Bronchial epithelial cell (primary cell): ENCODE measurements around the gene NOPCHAP1. TPM values are rescaled to one million over a fixed set of nuclear protein-coding genes. Genes with fewer than 3 reads are reported as not detected.

Experiments used
- DNase-seq: peaks from one replicate; pipeline ENCODE4 v3.0.0-alpha.2; 2010; ENCODE audit warnings: low read depth
- FAIRE-seq: peaks from 2 replicates; lab custom pipeline; 2011; peaks lifted over from hg19 to GRCh38; lab: Jason Lieb, UNC
- H3K27me3 ChIP-seq: 2 replicates; pipeline ENCODE4 v1.5.1; 2011; ENCODE audit warnings: low read length; ENCODE audit not compliant: control insufficient read depth, insufficient read depth
- H3K36me3 ChIP-seq: 2 replicates; pipeline ENCODE4 v1.5.1; 2011; ENCODE audit warnings: low read length; ENCODE audit not compliant: control insufficient read depth, insufficient read depth
- H3K4me3 ChIP-seq: 2 replicates; pipeline ENCODE4 v1.5.1; 2011; ENCODE audit warnings: mild to moderate bottlenecking, low read depth, low read length, control low read depth
- total RNA-seq: library from RNA; depleted of rRNA; stranded (reverse); fragments of >200 nt; gene quantifications from 2 replicates; pipeline ENCODE4 v1.2.1, GENCODE V29; 2014
- TF ChIP-seq, protein P1 (sequence below): IDR thresholded peaks from 2 replicates; pipeline ENCODE4 v1.5.1; 2011; ENCODE audit warnings: mild to moderate bottlenecking, moderate library complexity, low read length, control low read depth, inconsistent platforms; ENCODE audit not compliant: insufficient read depth, severe bottlenecking

NOPCHAP1 gene
- total RNA-seq, 1 donor from 2014 or later, result 4.5 TPM

GRCh38 chr12:104956870-104957718, 29.0 kb upstream of the NOPCHAP1 start:
- Histone ChIP-seq H3K36me3 (no peaks in the 10 kb centered on the region), H3K4me3 (peak overlapping the region; percentile 60), H3K27me3 (no peaks in the 10 kb centered on the region)
- TF ChIP-seq, protein P1, sequence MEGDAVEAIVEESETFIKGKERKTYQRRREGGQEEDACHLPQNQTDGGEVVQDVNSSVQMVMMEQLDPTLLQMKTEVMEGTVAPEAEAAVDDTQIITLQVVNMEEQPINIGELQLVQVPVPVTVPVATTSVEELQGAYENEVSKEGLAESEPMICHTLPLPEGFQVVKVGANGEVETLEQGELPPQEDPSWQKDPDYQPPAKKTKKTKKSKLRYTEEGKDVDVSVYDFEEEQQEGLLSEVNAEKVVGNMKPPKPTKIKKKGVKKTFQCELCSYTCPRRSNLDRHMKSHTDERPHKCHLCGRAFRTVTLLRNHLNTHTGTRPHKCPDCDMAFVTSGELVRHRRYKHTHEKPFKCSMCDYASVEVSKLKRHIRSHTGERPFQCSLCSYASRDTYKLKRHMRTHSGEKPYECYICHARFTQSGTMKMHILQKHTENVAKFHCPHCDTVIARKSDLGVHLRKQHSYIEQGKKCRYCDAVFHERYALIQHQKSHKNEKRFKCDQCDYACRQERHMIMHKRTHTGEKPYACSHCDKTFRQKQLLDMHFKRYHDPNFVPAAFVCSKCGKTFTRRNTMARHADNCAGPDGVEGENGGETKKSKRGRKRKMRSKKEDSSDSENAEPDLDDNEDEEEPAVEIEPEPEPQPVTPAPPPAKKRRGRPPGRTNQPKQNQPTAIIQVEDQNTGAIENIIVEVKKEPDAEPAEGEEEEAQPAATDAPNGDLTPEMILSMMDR, result no peak
- DNase-seq (no peak), FAIRE-seq (no peak)

- no peak for FAIRE-seq
- no peak for DNase-seq
- peak overlapping the region; percentile 60 for H3K4me3 ChIP-seq
- no peaks in the 10 kb centered on the region for H3K36me3 ChIP-seq
- no peaks in the 10 kb centered on the region for H3K27me3 ChIP-seq
- TF ChIP-seq, protein P1, result no peak
These were observed 28.5 kb upstream of the NOPCHAP1 start for GRCh38 chr12:104957719-104958000.

GRCh38 chr12:104958001-104958804, 27.9 kb upstream of the NOPCHAP1 start, which contains the start of gene SLC41A2:
Gene SLC41A2 (minus strand): TSS chr12:104958290. CDS start chr12:104928527, 29,763 bp downstream.
- TF ChIP-seq, protein P1, result no peak
- Histone ChIP-seq H3K4me3 (peak within 1 kb of the TSS; percentile 60), H3K27me3 (no peaks in the 10 kb centered on the region), H3K36me3 (no peaks in the 10 kb centered on the region)
- DNase-seq (peak; percentile 71), FAIRE-seq (no peak)

GRCh38 chr12:104958805-104959334, 27.2 kb upstream of the NOPCHAP1 start:
- no peak for DNase-seq
- TF ChIP-seq, protein P1, result peak; percentile 39
- Histone ChIP-seq H3K36me3 (no peaks in the 10 kb centered on the region), H3K4me3 (peak overlapping the region; percentile 60), H3K27me3 (no peaks in the 10 kb centered on the region)
- FAIRE-seq, result no peak

- no peak overlapping the region for H3K4me3 ChIP-seq
- peak; percentile 42 for DNase-seq
- FAIRE-seq, result no peak
- TF ChIP-seq, protein P1, result no peak
- H3K36me3 ChIP-seq, result no peaks in the 10 kb centered on the region
- no peaks in the 10 kb centered on the region for H3K27me3 ChIP-seq
These were observed 26.7 kb upstream of the NOPCHAP1 start for GRCh38 chr12:104959335-104959841.
